ENCODE data around the gene KCNN3.

- TF ChIP-seq CTCF (IDR thresholded peaks at IDR 0.05; ENCODE audit: control extremely low read depth in 1 of 3, insufficient read depth in 1 of 3, low read depth in 1 of 3, low read length in 3 of 3) (no peak), SP4 (IDR thresholded peaks at IDR 0.05; ENCODE audit: low read length) (no peak), GABPA (IDR thresholded peaks at IDR 0.05; ENCODE audit: borderline replicate concordance, insufficient read depth, low read length) (no peak), RAD21 (IDR thresholded peaks at IDR 0.05 in 1 of 2, conservative IDR thresholded peaks at IDR 0.05 in 1 of 2; ENCODE audit: low read depth in 2 of 2, low read length in 2 of 2) (no peak), NRF1 (IDR thresholded peaks at IDR 0.05; ENCODE audit: low read depth, low read length) (no peak), SRF (IDR thresholded peaks at IDR 0.05; ENCODE audit: low read depth, low read length) (no peak), YY1 (IDR thresholded peaks at IDR 0.05; ENCODE audit: low read depth, low read length) (no peak), JUN (IDR thresholded peaks at IDR 0.05; ENCODE audit: low read depth, low read length) (no peak), TCF12 (IDR thresholded peaks at IDR 0.05; ENCODE audit: low read depth, low read length) (no peak), CBX8 (IDR thresholded peaks at IDR 0.05; ENCODE audit: borderline replicate concordance, low read depth, low read length) (no peak), EZH2 (IDR thresholded peaks at IDR 0.05; ENCODE audit: low read depth, low read length, severe bottlenecking) (no peak), POLR2A (IDR thresholded peaks at IDR 0.05; ENCODE audit: control extremely low read depth in 1 of 2, low read depth in 2 of 2, low read length in 2 of 2) (no peak), JUND (IDR thresholded peaks at IDR 0.05; ENCODE audit: low read length) (no peak)
These were observed 36.9 kb downstream of the KCNN3 start for GRCh38 chr1:154833209-154833608.
